ENCODE results near the gene PLA2R1.

PLA2R1 gene

GRCh38 chr2:159942146-159942545, 120.3 kb downstream of the PLA2R1 start:
- Histone ChIP-seq H3F3A (ENCODE audit: insufficient read depth, low read length) (no peaks in the 10 kb centered on the region), H3K79me2 (ENCODE audit: insufficient read depth, low read length) (no peaks in the 10 kb centered on the region), H3K27me3 (ENCODE audit: insufficient read depth, low read length) (no peaks in the 10 kb centered on the region), H3K9ac (ENCODE audit: low read length) (no peak overlapping the region), H3K27ac (ENCODE audit: low read depth, low read length, poor library complexity, severe bottlenecking) (no peak overlapping the region), H3K36me3 (ENCODE audit: insufficient read depth, low read length) (no peaks in the 10 kb centered on the region), H4K20me1 (ENCODE audit: insufficient read depth, low read length) (no peaks in the 10 kb centered on the region), H3K4me1 (ENCODE audit: insufficient read depth, low read length, severe bottlenecking) (no peaks in the 10 kb centered on the region), H3K9me3 (ENCODE audit: low read length) (no peaks in the 10 kb centered on the region), H3K9me2 (ENCODE audit: low read depth, low read length) (no peaks in the 10 kb centered on the region), H2AFZ (ENCODE audit: low read length) (no peak overlapping the region), H3K4me3 (ENCODE audit: low read depth, low read length, poor library complexity, severe bottlenecking) (no peak overlapping the region), H3K4me2 (ENCODE audit: low read length) (no peak overlapping the region)
- TF ChIP-seq EZH2 (IDR thresholded peaks at IDR 0.05; ENCODE audit: borderline replicate concordance, low read length): no peak
- TF ChIP-seq CTCF (IDR thresholded peaks at IDR 0.05; ENCODE audit: low read length): no peak

- Histone ChIP-seq H3K9ac (ENCODE audit: low read length) (no peak overlapping the region), H3K9me2 (ENCODE audit: low read depth, low read length) (no peaks in the 10 kb centered on the region), H2AFZ (ENCODE audit: low read length) (no peak overlapping the region), H3K36me3 (ENCODE audit: insufficient read depth, low read length) (no peaks in the 10 kb centered on the region), H3K4me3 (ENCODE audit: low read depth, low read length, poor library complexity, severe bottlenecking) (no peak overlapping the region), H3K4me2 (ENCODE audit: low read length) (no peak overlapping the region), H3F3A (ENCODE audit: insufficient read depth, low read length) (no peaks in the 10 kb centered on the region), H3K4me1 (ENCODE audit: insufficient read depth, low read length, severe bottlenecking) (no peaks in the 10 kb centered on the region), H3K27ac (ENCODE audit: low read depth, low read length, poor library complexity, severe bottlenecking) (no peak overlapping the region), H4K20me1 (ENCODE audit: insufficient read depth, low read length) (no peaks in the 10 kb centered on the region), H3K27me3 (ENCODE audit: insufficient read depth, low read length) (no peaks in the 10 kb centered on the region), H3K9me3 (ENCODE audit: low read length) (no peaks in the 10 kb centered on the region), H3K79me2 (ENCODE audit: insufficient read depth, low read length) (no peaks in the 10 kb centered on the region)
- TF ChIP-seq EZH2 (IDR thresholded peaks at IDR 0.05; ENCODE audit: borderline replicate concordance, low read length) (no peak), CTCF (IDR thresholded peaks at IDR 0.05; ENCODE audit: low read length) (no peak)
These were observed 120.7 kb downstream of the PLA2R1 start for GRCh38 chr2:159941729-159942128.

GRCh38 chr2:159939946-159940345, 122.5 kb downstream of the PLA2R1 start:
- H3K9me3 ChIP-seq (ENCODE audit: low read length): no peaks in the 10 kb centered on the region
- H3K4me2 ChIP-seq (ENCODE audit: low read length): no peak overlapping the region
- TF ChIP-seq EZH2 (IDR thresholded peaks at IDR 0.05; ENCODE audit: borderline replicate concordance, low read length) (no peak), CTCF (IDR thresholded peaks at IDR 0.05; ENCODE audit: low read length) (peak; percentile 56)

More at GRCh38 chr2:159939946-159940345, 122.5 kb downstream of the PLA2R1 start:
- no peaks in the 10 kb centered on the region for H3K79me2 ChIP-seq (ENCODE audit: insufficient read depth, low read length)
- no peaks in the 10 kb centered on the region for H3K9me2 ChIP-seq (ENCODE audit: low read depth, low read length)
- H3K27ac ChIP-seq (ENCODE audit: low read depth, low read length, poor library complexity, severe bottlenecking): no peak overlapping the region
- no peaks in the 10 kb centered on the region for H3K27me3 ChIP-seq (ENCODE audit: insufficient read depth, low read length)
- no peak overlapping the region for H3K4me3 ChIP-seq (ENCODE audit: low read depth, low read length, poor library complexity, severe bottlenecking)
- no peak overlapping the region for H3K9ac ChIP-seq (ENCODE audit: low read length)
- no peak overlapping the region for H2AFZ ChIP-seq (ENCODE audit: low read length)
- H3F3A ChIP-seq (ENCODE audit: insufficient read depth, low read length): no peaks in the 10 kb centered on the region
- H3K36me3 ChIP-seq (ENCODE audit: insufficient read depth, low read length): no peaks in the 10 kb centered on the region
- H4K20me1 ChIP-seq (ENCODE audit: insufficient read depth, low read length): no peaks in the 10 kb centered on the region
- H3K4me1 ChIP-seq (ENCODE audit: insufficient read depth, low read length, severe bottlenecking): no peaks in the 10 kb centered on the region
